HG03520 (cell line): ENCODE measurements around the gene OSBPL7.

Experiments used
- ATAC-seq: cut with Tn5 transposase; IDR thresholded peaks from one replicate; pipeline ENCODE4 v1.9.1; 2021; ENCODE audit warnings: mild to moderate bottlenecking, moderate library complexity; ENCODE audit not compliant: unreplicated experiment

OSBPL7 gene

GRCh38 chr17:47829870-47830269 lies 8.3 kb upstream of the OSBPL7 start:
- no peak for ATAC-seq

GRCh38 chr17:47823519-47823918 lies 1.9 kb upstream of the OSBPL7 start:
- ATAC-seq, result no peak

GRCh38 chr17:47822785-47823184 lies 1.2 kb upstream of the OSBPL7 start:
- no peak for ATAC-seq

GRCh38 chr17:47821031-47821423 lies 567 bp downstream of the OSBPL7 start:
- no peak for ATAC-seq

- no peak for ATAC-seq
Measured at GRCh38 chr17:47820033-47820789, 1.4 kb downstream of the OSBPL7 start.

- no peak for ATAC-seq
Measured at GRCh38 chr17:47819475-47819874, 2.1 kb downstream of the OSBPL7 start.

GRCh38 chr17:47818002-47818695 lies 3.4 kb downstream of the OSBPL7 start:
- ATAC-seq, result no peak

GRCh38 chr17:47816947-47817346 lies 4.6 kb downstream of the OSBPL7 start:
- no peak for ATAC-seq

- ATAC-seq, result no peak
Measured at GRCh38 chr17:47816111-47816735, 5.4 kb downstream of the OSBPL7 start.

- no peak for ATAC-seq
Measured at GRCh38 chr17:47815106-47815918, 6.3 kb downstream of the OSBPL7 start.

GRCh38 chr17:47813512-47814031 lies 8.0 kb downstream of the OSBPL7 start:
- ATAC-seq, result no peak

- ATAC-seq, result no peak
Measured at GRCh38 chr17:47813077-47813476, 8.5 kb downstream of the OSBPL7 start.

GRCh38 chr17:47812146-47812920 lies 9.3 kb downstream of the OSBPL7 start:
- ATAC-seq, result no peak

GRCh38 chr17:47811709-47812108 lies 9.9 kb downstream of the OSBPL7 start:
- ATAC-seq, result no peak

GRCh38 chr17:47810901-47811635 lies 10.5 kb downstream of the OSBPL7 start:
- ATAC-seq, result no peak

- ATAC-seq, result no peak
Measured at GRCh38 chr17:47810200-47810821, 11.3 kb downstream of the OSBPL7 start.

- ATAC-seq, result no peak
Measured at GRCh38 chr17:47808830-47809480, 12.6 kb downstream of the OSBPL7 start.

GRCh38 chr17:47808036-47808829 lies 13.4 kb downstream of the OSBPL7 start:
- no peak for ATAC-seq
